Fibroblast of pulmonary artery (primary cell): ENCODE data around the gene ARMC10.
A peak's percentile ranks its signal among the peaks of the same experiment; 100 is the strongest.
"Not testable (repeated sequence)": the region's sequence is repeated elsewhere in the genome, so short reads cannot be mapped to it uniquely, and the experiment has no call there.

Experiments used
- DNase-seq: peaks from one replicate; pipeline ENCODE4 v3.0.0-alpha.2; 2010; ENCODE audit warnings: low read depth
- H3K4me3 ChIP-seq: replicated peaks from 2 replicates; pipeline ENCODE4 v1.5.1; 2011; ENCODE audit warnings: low read depth, mild to moderate bottlenecking, control low read depth, low read length, moderate library complexity
- CTCF ChIP-seq: IDR thresholded peaks from 2 replicates; pipeline ENCODE4 v1.5.1; 2011; ENCODE audit warnings: mild to moderate bottlenecking, control low read depth, low read length, inconsistent platforms; ENCODE audit errors: missing control alignments

The ARMC10 gene

GRCh38 chr7:103074519-103075336 lies at the start of gene ARMC10, which contains the start of gene FBXL13:
TSS of gene ARMC10 (plus strand) at chr7:103075140. CDS start at chr7:103075273, 133 bp downstream.
TSS of gene FBXL13 (minus strand) at chr7:103074796.
- peak within 1 kb of the TSS; percentile 67 for H3K4me3 ChIP-seq
- DNase-seq: peak; percentile 92
- TF ChIP-seq CTCF: no peak

- no peak overlapping the region for H3K4me3 ChIP-seq
- no peak for DNase-seq
- no peak for TF ChIP-seq CTCF
These were observed 49.6 kb upstream of the ARMC10 start for GRCh38 chr7:103025341-103025740.

- H3K4me3 ChIP-seq: no peak overlapping the region
- TF ChIP-seq CTCF: no peak
- no peak for DNase-seq
These were observed 43.9 kb upstream of the ARMC10 start for GRCh38 chr7:103031024-103031423.

GRCh38 chr7:103031781-103032180 lies 43.2 kb upstream of the ARMC10 start:
- no peak for TF ChIP-seq CTCF
- DNase-seq: no peak
- H3K4me3 ChIP-seq: no peak overlapping the region

GRCh38 chr7:103034318-103034717 lies 40.6 kb upstream of the ARMC10 start:
- H3K4me3 ChIP-seq, DNase-seq: not testable (repeated sequence)

GRCh38 chr7:103037476-103037822 lies 37.5 kb upstream of the ARMC10 start:
- DNase-seq: no peak
- H3K4me3 ChIP-seq: no peak overlapping the region
- TF ChIP-seq CTCF: no peak

- not testable (repeated sequence) for H3K4me3 ChIP-seq, DNase-seq
These were observed 36.9 kb upstream of the ARMC10 start for GRCh38 chr7:103037823-103038739.

- H3K4me3 ChIP-seq, DNase-seq: not testable (repeated sequence)
These were observed 33.1 kb upstream of the ARMC10 start for GRCh38 chr7:103041815-103042214.
